Activated CD4-positive, alpha-beta T cell treated with anti-CD3 and anti-CD28 coated beads, Interleukin-2, amount 50 U/mL, for 16 hours (primary cell): ENCODE results near the gene DOCK1.

ENCODE experiments used
- DNase-seq: peaks from one replicate; pipeline ENCODE4 v3.0.0-alpha.2; 2020

Gene DOCK1

DNA sequence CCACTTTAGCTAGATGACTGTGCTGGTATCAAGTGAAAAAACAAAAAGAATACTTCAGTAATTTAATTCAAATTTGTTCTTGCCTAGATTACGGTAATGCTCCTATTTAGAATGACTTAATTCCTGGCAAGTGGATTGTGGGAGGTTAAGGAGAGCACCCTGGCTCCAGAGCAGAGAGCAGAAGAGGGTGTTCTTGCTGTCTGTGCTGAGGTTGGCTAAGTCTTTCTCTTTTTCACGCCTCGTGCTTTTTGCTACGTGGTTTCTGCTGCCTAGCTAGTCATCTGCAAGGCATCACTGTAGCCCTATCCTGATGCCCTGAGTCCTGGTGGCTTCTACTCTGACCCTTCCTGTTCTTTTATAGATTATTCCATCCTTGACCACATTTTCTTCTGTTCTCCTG is 189.8 kb downstream of the DOCK1 start:
- DNase-seq = no peak

DNA sequence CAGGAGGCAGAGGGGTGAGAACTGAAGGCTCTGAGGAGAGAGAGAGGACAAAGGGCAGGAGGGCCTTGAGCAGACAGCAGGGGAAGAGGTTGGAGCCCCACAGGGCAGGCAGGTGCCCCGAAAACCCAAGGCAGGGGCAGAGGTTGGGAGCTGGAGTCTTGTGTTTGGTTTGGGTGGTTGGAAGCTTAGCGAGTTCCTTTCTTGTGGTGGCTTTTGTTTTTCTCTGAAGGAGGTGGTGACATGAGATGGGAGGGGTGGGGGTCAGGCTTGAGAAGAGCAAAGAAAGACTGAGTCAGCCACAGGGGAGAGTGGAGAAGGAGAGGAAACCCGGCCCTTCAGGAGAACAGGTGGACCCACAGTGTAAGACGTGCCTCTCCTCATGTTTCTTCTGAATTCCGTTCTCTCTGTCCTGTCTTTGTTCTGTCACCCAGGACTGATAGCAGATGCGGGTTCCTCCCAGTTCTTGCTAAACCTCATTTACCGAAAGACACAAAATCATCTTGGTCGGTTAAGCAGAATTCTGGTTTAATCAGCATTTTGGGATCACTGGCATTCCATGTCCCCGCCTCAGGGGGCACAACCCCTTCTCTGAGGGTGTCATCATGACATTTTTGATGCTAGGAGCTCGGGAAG is 195.9 kb downstream of the DOCK1 start:
- DNase-seq = no peak

DNA sequence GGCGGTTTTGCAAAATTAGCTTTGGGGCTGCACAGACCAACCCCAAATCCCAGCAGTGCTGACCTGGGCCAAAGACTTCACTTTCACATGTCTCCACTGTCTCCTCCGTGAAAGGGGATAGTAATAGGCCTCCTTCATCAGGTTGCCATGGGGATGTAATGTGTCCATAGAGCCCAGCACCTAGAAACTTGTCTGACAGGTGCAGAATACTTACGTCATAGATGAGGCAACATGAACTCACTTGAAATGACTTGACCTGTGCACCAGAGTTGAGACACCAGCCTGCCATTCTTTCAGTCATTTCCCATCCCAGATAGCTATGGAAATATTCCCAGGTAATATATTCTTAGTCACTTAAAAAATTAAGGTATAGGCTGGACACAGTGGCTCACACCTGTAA is 196.9 kb downstream of the DOCK1 start:
- no peak for DNase-seq

DNA sequence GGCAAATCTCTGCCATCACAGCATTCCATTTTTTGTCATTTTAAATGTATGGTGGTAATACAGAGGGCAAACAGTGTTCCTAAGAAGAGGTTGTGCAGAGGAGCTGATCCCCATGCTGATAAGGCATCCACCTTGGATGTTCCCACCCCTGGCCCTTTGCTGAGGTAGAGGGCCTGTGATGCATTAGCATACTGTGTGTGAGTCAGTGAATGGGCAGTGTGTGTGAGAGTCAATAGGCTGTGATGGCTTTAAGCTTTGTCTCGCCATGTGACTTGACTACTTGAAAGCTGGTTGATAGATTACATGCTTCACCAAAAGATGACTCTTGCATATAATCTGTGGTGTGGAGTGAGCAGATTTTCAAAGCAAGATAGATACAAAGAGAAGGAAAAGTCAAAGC is 209.9 kb downstream of the DOCK1 start:
- no peak for DNase-seq

DNA sequence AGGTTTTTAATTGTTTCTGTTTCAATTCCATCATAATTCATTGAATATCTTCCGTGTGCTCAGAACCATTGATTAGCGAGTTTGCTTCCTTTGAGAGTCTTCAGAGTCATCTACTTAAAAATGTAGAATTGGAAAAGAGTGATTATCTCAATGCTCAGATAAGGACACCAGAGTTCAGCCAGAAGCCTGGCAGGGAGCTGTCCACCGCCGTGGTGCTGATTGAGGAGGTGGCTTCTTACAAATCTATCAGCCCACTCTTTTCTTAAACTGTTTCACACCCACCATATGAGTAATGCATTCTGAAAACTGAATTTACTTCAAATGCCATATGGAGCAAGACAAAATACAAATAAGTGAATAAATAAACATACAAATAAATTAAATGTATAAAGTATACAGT is 211.9 kb downstream of the DOCK1 start:
- DNase-seq = peak; percentile 2

DNA sequence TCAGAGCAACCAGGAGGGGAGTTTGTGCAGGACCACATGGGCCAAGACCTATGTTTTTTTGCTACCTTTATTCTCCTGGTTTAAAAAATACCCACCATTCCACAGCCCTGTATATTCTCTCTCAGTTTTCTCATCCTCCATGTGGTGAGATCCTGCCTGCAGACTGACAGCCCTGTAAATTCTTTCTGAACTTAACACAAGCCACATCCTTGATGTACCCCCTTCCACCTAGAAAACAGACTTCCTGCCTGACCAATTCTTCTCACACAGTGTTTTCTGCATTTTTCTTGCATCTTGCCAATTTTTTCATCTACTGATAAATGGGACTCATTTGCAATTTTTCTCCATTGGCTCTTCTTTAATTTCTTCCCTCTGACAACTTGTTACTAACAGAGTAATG is 212.8 kb downstream of the DOCK1 start:
- DNase-seq = no peak

DNA sequence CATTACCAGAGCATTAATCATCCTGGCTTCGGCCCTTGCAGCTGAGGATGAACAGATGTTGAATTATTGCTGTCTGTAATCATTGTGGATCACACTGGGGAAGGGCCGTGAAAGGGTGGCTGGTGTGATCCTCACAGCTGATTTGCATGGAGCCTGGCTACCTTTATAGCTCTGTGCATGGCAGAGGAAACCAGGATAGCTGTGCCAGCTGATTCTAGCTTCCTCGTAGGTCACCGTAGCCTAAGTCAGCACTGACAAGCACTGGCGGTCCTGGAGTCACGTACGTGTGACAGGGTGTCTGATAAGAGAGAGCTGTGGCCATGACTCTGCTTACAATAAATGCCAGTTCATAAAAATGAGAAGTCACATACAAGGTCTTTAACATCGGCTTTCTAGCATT is 214.7 kb downstream of the DOCK1 start:
- DNase-seq = no peak

DNA sequence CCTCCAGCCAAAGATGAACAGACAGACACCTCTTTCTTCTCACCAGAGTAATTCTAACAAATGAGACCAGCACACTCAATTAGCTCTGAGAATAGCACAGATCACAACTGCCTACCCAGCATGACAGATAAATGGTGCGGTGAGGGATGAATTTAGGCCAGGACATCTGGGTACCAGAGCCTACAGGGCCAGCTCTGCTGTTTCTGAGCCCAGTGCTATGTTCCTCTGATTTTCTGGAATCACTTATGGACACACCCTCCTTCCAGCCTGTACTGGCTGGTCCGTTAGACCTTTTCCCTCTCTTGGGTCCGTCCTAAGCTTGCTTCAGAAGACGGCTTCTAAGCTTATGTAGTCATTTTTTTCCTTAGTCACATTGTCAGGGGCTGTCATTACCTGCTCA is 217.6 kb downstream of the DOCK1 start:
- no peak for DNase-seq

DNA sequence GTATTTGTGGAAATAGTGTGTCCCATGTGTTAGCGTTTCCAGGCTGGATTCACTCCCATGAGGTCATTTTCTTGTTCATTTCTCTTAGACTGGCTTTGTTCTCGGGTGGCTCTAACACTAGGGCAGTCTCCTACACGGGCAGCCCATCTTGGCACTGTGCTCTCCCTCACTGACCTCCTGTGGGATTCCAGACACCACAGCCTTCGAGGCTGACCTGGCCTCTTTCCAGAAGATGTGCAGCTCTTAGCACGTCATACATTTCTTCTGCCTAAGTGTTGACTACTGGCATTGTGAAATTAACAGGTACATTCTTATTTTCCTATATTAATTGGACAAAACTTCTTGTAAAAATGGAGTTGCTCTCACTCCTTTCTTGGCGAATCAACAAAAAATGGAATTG is 218.4 kb downstream of the DOCK1 start:
- no peak for DNase-seq

DNA sequence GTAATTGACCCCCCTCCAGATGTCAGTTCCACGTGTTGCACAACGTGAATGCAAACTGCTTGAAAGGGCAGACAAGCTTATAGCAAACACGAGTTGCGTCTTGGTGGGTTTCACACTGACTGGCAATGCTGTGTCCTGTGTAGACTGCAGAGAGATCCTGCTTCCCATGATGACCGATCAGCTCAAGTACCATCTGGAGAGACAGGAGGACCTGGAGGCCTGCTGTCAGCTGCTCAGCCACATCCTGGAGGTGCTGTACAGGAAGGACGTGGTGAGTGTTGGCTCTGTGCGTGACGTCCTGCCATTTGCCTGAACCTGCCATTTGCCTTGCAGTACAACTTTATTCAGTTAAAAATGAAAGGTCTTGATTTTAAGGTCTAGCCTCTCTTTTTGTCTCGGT is 220.1 kb downstream of the DOCK1 start:
- no peak for DNase-seq

DNA sequence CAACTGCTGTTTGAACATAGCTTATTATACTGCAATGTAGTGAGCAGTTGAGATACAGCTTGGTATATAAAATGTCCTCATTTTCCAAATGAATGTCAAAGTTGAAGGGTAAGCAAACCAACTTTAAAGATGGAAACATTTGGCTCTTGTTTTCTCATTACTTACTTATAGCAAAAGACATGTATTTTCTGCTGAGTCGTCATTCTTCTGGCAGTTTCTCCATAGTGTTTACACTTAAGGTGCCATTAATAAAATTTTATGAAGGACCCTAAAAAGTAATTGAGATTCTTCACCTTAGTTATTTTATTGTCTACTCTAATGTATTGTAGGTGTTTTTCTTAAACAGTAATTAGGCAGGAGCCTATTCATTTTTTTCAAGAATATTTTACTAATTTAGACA is 222.6 kb downstream of the DOCK1 start:
- DNase-seq = no peak

DNA sequence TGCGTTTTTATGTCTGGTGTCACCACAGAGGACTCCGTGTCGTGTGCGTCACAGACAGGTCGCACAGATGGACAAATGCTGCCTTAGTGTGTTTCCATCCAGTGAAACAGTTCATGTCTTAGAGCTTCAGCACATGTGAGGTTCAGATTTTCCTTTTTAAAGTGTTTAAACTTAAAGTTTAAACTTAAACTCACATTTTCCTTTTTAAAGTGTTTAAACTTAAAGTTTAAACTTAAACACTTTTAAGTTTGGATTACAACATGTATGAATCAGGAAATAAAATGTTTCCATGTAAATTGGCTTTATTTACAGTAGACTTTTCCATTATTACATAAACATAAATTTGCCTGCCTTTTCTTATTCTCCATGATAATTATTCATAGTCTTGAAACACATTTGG is 223.9 kb downstream of the DOCK1 start:
- no peak for DNase-seq

DNA sequence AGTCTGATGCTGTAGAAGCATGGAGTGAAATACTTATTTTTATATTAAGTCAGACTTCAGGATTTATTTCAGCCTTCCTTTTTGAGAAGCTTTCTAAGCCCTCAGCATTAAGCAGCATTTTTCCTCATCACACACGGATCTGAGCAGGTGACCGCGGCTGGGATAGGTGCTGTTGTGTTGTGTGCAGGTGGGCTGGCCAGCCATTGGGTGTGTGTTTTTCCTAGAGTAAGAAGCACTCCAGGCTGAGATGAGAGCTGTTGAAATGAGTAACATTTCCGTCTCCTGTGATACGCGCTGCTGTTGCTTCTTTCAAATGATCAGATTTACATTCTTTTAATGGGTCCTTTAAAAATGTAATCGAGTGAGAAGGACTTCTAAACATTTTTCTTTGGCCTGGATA is 227.2 kb downstream of the DOCK1 start:
- DNase-seq = no peak

DNA sequence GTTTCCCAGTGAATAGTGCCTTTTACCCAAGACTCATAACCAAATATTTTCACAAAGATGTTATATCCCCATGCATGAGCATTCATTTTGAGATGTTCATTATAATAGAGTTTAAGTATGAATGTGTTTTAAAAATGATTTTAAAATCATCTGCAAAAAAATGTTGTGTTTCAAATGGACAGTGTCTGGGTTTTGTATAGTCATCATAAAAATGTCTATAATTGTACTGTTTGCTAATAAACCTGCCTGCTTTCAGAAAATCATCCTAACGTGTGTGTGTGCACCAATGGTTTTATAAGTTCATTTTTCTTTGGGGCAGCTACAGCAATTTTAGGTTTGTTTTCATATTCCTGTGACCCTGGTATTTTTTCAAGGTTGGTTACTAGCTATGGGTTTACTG is 228.0 kb downstream of the DOCK1 start:
- DNase-seq = no peak

DNA sequence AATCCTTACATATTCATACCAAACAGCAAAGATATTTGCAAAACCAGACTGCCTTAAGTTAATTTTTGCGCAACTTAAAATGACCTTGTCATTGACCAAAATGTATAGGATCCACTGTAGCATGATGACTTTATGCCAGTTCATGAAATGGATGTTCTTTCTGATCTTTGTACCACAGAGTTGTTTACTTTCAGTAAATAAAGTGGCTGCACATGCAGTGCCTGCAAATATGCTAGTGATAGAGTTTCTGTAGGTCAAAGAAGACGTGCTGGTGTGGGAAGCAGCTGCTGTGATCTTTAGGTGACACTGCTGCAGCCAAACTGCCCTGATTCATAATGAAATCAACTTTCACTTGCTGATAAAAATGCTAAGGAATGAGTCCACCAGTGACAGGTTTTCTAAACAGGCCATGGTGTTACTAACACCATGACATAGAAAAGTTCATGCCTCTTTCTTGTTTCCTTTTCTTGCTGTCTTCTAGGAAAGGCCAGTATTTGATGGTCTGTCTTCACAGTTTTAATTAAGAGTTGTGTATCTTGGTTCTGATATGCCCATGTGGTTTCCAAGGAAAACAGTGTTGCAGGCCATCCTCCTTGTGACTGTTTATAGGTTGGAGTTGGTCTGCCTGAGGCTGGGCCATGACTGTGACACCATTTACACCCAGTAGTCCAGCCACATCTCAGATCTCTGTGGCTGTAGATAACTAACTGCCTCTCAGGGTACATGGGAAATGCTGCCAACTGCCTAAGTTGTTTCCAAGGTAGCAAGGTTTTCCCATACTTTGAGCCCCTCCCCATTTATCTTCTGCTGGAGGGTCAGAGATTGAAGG is 228.7 kb downstream of the DOCK1 start:
- no peak for DNase-seq

DNA sequence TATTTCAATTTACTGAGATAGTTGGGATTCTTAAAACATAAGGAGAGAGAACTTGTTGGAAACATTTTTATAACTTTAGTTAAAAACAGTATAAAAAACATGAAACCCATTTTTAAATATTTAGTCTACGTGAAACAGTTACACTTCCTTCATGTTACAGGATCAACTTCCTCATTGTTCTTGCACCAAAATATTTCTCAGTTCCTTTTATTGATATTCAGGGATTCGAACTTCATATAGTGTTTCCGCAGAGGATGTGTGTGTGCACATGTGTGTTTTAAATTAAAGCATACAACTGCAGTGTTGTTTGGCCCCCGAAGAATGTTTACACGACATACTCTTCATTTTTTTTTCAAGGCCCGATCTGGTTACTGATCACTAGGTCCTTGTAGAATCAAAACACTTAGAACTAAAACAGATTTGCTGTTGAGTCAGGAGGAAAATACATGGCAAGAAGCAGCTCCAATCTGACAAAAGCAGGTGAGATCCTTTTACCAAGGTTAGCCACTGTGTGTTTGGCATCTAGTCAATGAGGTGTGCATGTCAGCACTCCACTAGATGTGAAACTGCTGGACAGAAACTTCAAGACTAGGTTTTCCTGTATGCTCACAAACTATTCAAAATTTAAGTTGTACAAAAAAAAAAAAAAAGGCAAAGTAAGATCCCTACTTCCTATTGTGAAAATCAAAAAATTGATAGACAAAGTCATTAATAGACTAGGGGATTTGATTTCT is 230.8 kb downstream of the DOCK1 start:
- DNase-seq = no peak

DNA sequence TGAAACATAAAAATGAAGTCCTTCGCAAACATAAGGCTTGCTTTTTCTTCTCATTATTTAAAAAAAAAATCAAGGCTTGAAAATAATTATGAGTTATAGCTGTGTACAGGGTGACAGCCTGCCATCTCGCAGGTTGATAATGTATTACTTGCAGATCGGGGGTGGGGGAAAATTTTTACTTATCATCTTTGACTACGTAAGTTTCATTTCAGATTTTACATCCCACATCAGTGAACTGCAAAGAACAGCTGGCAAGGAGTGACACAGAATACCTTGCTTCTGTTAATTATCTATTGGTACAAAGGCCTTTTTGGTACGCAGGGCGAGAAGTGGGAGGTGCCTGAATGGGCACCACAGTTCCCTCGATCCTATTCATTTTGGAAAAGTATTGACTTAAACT is 232.2 kb downstream of the DOCK1 start:
- no peak for DNase-seq

DNA sequence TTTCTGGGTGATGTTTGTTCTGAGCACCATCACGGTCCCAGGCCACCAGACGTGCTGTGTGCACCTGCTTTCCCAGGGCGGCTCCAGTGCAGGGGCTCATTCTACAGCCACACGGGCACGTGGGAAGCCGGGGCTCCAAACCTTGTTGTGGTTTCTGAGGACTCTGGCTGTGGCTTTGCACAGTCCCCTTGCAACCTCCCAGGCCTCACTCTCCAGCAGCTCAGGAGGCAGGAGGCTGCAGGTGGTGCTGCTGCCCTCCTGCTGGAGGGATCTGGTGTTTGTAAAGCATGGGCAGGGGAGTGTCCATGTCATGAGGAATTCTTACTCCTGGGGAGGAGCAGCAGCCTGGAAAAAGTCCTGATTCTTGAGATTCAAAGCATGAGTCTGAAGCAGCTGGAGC is 236.9 kb downstream of the DOCK1 start:
- no peak for DNase-seq

DNA sequence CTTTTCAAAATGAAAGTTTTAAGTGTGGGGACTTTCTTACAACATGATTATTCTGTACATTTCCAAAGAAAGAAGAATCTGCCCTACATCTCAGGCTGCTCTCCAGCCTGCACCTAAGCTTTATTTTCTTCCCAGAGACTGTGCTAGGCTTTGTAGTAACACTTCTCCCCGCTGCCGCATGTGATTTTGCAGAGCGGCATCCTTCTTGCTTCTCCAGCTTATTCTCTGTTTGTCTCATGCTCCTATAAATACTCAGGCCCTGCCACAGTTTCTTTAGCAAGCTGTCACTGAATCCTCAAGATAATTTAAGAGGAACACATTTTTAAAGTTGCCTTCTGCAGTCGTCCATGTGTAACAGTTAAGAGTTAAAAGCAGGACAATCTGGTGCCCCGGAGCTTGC is 237.6 kb downstream of the DOCK1 start:
- DNase-seq = no peak

DNA sequence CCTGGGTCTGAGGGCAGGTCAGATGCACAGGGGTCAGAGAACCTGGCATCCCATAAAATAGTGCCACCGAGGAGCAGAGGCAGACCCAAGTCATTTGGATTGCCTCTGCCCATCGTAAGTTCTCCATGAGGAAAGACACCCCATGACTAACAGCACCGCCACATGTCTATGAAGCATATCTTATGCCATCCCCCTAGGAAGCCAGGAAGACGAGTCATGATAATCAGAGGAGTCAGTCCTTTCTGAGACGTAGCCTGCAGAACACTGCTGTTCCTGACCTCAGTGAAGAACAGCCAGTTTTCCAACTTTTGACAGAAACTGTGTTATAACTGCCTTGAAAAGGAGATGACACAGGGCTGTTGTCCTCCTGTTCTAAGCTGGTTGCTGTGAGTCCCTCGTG is 239.9 kb downstream of the DOCK1 start:
- DNase-seq = no peak

DNA sequence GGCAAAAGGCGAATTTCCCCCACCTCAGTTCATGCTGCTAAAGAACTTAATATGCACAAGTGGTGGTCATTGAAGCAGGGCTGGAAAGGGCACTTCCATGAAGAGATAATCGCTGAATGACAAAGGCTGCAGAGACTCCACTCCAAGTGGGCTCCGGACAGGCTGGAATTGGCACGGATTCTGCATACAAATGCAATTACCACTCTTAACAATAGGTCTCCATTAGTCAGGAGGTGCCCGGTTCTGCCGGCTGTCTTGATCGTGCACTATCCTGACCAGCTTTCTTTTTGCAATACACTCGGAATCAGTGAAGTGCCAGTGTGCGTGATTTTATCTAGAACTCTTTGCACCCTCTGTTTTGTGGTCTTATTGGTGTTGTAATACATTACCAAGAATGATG is 241.4 kb downstream of the DOCK1 start:
- no peak for DNase-seq

DNA sequence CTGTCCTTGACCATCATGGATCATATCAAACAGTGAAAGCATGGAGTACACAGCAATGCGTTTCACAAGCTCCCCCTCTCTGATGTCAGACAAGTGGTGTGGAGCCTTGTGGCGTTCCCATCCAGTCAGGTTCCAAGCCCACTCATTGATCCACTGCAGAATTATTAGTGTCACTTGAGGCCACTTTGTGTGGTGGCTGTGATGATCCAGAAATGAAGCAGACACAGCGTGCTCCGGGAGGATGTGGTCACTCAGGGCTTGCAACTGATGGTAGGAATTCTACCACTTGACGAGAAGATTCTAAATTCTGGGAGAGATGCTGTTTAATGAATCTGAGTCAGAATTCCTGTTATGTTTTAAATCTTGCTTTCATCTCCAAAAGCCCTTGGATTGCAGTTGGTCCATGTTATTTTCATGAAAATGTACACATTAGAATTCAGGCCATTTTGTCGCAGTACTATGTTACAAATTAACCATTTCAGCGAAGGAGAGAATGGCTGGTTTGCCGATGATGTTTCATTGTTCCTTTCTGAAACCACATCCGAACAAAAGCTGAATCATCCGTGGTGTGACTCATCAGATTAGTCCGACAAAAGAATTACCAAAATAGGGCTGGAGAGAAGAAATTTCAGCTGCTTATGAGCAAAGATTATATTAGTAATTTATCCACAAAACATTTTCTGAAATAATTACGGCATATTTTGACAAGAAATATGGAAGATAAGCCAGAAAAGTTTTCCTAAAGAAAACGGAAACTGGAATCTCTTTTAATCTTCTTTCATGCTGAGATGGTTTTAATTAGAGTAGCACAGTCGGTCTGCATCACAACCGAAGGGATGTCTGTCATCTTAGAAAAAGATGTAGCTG is 243.1 kb downstream of the DOCK1 start:
- peak; percentile 35 for DNase-seq

DNA sequence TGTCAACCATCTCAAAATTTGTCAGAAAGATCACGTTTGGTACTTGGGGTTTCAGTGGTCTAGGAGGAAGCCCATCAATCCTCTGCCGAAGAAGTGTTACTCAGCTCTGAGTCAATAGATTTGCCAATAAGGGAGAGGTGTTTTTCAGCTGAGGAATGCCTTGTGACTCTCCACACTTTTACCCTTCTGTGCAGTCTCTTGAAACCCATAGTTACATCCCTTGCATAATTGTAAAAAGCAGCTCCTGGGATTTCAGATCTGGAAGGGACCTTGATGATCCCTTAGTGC is 243.6 kb downstream of the DOCK1 start:
- peak; percentile 20 for DNase-seq
